ENCODE measurements around the gene PTPRD. TPM values are rescaled to one million over a fixed set of nuclear protein-coding genes. Genes with fewer than 3 reads are reported as not detected.

PTPRD gene
- total and polyA plus RNA-seq, 2 of the 4 experiments (the other 2 are of a cell fraction), result 0.07 to 0.18 TPM

DNA sequence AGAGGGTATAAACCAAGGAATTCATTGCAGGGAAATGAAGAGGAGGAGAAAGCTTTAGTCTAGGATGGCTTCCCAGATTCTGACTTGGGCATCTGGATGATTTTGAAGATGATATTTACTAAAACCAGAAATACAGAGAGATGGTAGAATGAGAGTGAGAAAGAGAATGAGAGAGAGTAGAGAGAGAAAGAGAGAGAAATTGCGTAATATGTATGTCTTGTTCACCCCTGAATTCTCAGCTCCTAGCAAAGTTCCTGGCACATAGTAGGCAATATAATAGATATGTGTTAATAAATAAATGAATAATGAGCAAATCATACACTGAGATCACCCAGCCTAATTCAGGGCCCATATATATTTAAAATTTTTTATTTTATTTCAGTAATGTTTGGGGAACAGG, 1723.7 kb downstream of the PTPRD start:
- Histone ChIP-seq H4K5ac (ENCODE audit: low read depth, low read length) (no peak overlapping the region), H3K18ac (ENCODE audit: low read depth, low read length) (no peak overlapping the region), H2BK20ac (ENCODE audit: low read depth, low read length) (no peak overlapping the region), H3K9me3 (ENCODE audit: control insufficient read depth, insufficient read depth, low read length) (peaks cover 2% of the 10 kb centered on the region; the same call in 1 of the 2 replicates), H4K8ac (ENCODE audit: low read depth in 2 of 2, low read length in 2 of 2) (no peak overlapping the region), H3K14ac (replicated peaks; ENCODE audit: low read depth, low read length) (no peak overlapping the region), H2BK120ac (ENCODE audit: low read depth, low read length) (no peak overlapping the region), H3K4ac (ENCODE audit: low read depth, low read length) (no peak overlapping the region), H4K20me1 (ENCODE audit: insufficient read depth, low read length) (no peaks in the 10 kb centered on the region), H3K9me1 (ENCODE audit: insufficient read depth, low read length) (no peaks in the 10 kb centered on the region), H2AK9ac (replicated peaks; ENCODE audit: low read depth, low read length, poor library complexity) (no peak overlapping the region), H3K4me2 (ENCODE audit: low read depth, low read length) (no peak overlapping the region), H4K91ac (ENCODE audit: insufficient read depth, low read depth, low read length) (no peak overlapping the region), H3K9ac (ENCODE audit: low read depth, low read length) (no peak overlapping the region), H3K36me3 (ENCODE audit: control insufficient read depth, insufficient read depth, low read length) (no peaks in the 10 kb centered on the region), H2AFZ (replicated peaks; ENCODE audit: low read length, poor library complexity) (no peak overlapping the region), H2AK5ac (ENCODE audit: low read depth, low read length) (no peak overlapping the region), H2BK5ac (ENCODE audit: low read depth, low read length, poor library complexity, severe bottlenecking) (no peak overlapping the region), H3K27me3 (ENCODE audit: control insufficient read depth, insufficient read depth, low read length) (no peaks in the 10 kb centered on the region), H3K79me1 (ENCODE audit: low read depth in 1 of 2, low read length in 2 of 2) (no peaks in the 10 kb centered on the region), H3K4me3 (ENCODE audit: insufficient read depth, low read depth, low read length) (no peak overlapping the region), H3K56ac (ENCODE audit: extremely low read depth, insufficient read depth, low read length) (no peak overlapping the region), H3K23ac (ENCODE audit: low read depth, low read length) (no peak overlapping the region), H2BK15ac (ENCODE audit: low read depth, low read length) (no peak overlapping the region), H3K4me1 (ENCODE audit: control insufficient read depth, insufficient read depth, low read length) (no peaks in the 10 kb centered on the region), H3K27ac (ENCODE audit: insufficient read depth, low read length) (no peak overlapping the region)
- intact Hi-C loops (cut with micrococcal nuclease) (no loop called here), dilution Hi-C loops (cut with HindIII; ENCODE audit: low sequenced_read_pairs, unreplicated experiment) (no loop called here), in situ Hi-C loops (cut with MboI; ENCODE audit: low sequenced_read_pairs) (no loop called here)
- BruUV-seq (replicated peaks), result no TSS peak
- POLR2A ChIA-PET (ENCODE audit: unreplicated experiment), result no interaction called here
- no CpG with 5 or more reads among the region's 1 CpG for WGBS, 2 experiments (ENCODE audit: extremely low coverage in 2 of 2, insufficient read length in 1 of 2)
- TF ChIP-seq CEBPB (IDR thresholded peaks at IDR 0.05; ENCODE audit: low read depth, low read length) (peak; percentile 75), FOS (IDR thresholded peaks at IDR 0.05; ENCODE audit: low read depth, low read length) (no peak), MAZ (IDR thresholded peaks at IDR 0.05; ENCODE audit: borderline replicate concordance, low read depth, low read length) (no peak)
- no peak for DNase-seq
- CTCF ChIA-PET, result no interaction called here
- no peak for ATAC-seq (ENCODE audit: low read depth)
